Activated CD8-positive, alpha-beta memory T cell treated with anti-CD3 and anti-CD28 coated beads for 24 hours (primary cell): ENCODE measurements around the gene GRM4.
"Not testable (repeated sequence)": the region's sequence is repeated elsewhere in the genome, so short reads cannot be mapped to it uniquely, and the experiment has no call there.

Experiments
- DNase-seq: peaks from one replicate; pipeline ENCODE4 v3.0.0-alpha.2; 2020

Gene GRM4

GRCh38 chr6:34146021-34146782, at the start of gene GRM4:
GRM4 (minus strand) TSS chr6:34146087; CDS start chr6:34133496, 12,591 bp downstream.
- no peak for DNase-seq

- no peak for DNase-seq
These were observed 48.9 kb upstream of the GRM4 start for GRCh38 chr6:34194772-34195171.

- DNase-seq: no peak
These were observed 44.7 kb upstream of the GRM4 start for GRCh38 chr6:34190504-34191122.

GRCh38 chr6:34189806-34190503, 44.1 kb upstream of the GRM4 start:
- peak; percentile 72 for DNase-seq

- DNase-seq: not testable (repeated sequence)
These were observed 38.8 kb upstream of the GRM4 start for GRCh38 chr6:34184726-34185125.

- DNase-seq: peak; percentile 83
These were observed 37.1 kb upstream of the GRM4 start for GRCh38 chr6:34182751-34183531.

GRCh38 chr6:34181908-34182307, 36.0 kb upstream of the GRM4 start:
- DNase-seq: no peak

GRCh38 chr6:34179106-34179720, 33.3 kb upstream of the GRM4 start:
- DNase-seq: no peak

GRCh38 chr6:34178357-34179105, 32.6 kb upstream of the GRM4 start:
- DNase-seq: peak; percentile 47

GRCh38 chr6:34177181-34177591, 31.3 kb upstream of the GRM4 start:
- peak; percentile 57 for DNase-seq

GRCh38 chr6:34176261-34177031, 30.6 kb upstream of the GRM4 start:
- DNase-seq: peak; percentile 54

GRCh38 chr6:34174846-34175399, 29.0 kb upstream of the GRM4 start:
- peak; percentile 49 for DNase-seq

- DNase-seq: no peak
These were observed 27.3 kb upstream of the GRM4 start for GRCh38 chr6:34172961-34173775.

GRCh38 chr6:34170346-34170745, 24.5 kb upstream of the GRM4 start:
- no peak for DNase-seq

- no peak for DNase-seq
These were observed 24.0 kb upstream of the GRM4 start for GRCh38 chr6:34169897-34170296.

- no peak for DNase-seq
These were observed 16.1 kb upstream of the GRM4 start for GRCh38 chr6:34161857-34162515.

- DNase-seq: no peak
These were observed 14.0 kb upstream of the GRM4 start for GRCh38 chr6:34159844-34160243.

GRCh38 chr6:34158876-34159275, 13.0 kb upstream of the GRM4 start:
- DNase-seq: no peak

GRCh38 chr6:34157851-34158250, 12.0 kb upstream of the GRM4 start:
- DNase-seq: no peak
